Bronchial epithelial cell (primary cell): ENCODE measurements around the gene OR6V1. TPM values are rescaled to one million over a fixed set of nuclear protein-coding genes. Genes with fewer than 3 reads are reported as not detected.

Experiments
- DNase-seq: peaks from one replicate; pipeline ENCODE4 v3.0.0-alpha.2; 2010; ENCODE audit warnings: low read depth
- FAIRE-seq: peaks from 2 replicates; lab custom pipeline; 2011; peaks lifted over from hg19 to GRCh38; lab: Jason Lieb, UNC
- H3K27me3 ChIP-seq: 2 replicates; pipeline ENCODE4 v1.5.1; 2011; ENCODE audit warnings: low read length; ENCODE audit not compliant: control insufficient read depth, insufficient read depth
- H3K36me3 ChIP-seq: 2 replicates; pipeline ENCODE4 v1.5.1; 2011; ENCODE audit warnings: low read length; ENCODE audit not compliant: control insufficient read depth, insufficient read depth
- H3K4me3 ChIP-seq: 2 replicates; pipeline ENCODE4 v1.5.1; 2011; ENCODE audit warnings: mild to moderate bottlenecking, low read depth, low read length, control low read depth
- total RNA-seq: library from RNA; depleted of rRNA; stranded (reverse); fragments of >200 nt; gene quantifications from 2 replicates; pipeline ENCODE4 v1.2.1, GENCODE V29; 2014
- TF ChIP-seq, protein P1 (sequence below): IDR thresholded peaks from 2 replicates; pipeline ENCODE4 v1.5.1; 2011; ENCODE audit warnings: mild to moderate bottlenecking, moderate library complexity, low read length, control low read depth, inconsistent platforms; ENCODE audit not compliant: insufficient read depth, severe bottlenecking

Gene OR6V1
- total RNA-seq, 1 donor from 2014 or later = not detected

- TF ChIP-seq, protein P1, sequence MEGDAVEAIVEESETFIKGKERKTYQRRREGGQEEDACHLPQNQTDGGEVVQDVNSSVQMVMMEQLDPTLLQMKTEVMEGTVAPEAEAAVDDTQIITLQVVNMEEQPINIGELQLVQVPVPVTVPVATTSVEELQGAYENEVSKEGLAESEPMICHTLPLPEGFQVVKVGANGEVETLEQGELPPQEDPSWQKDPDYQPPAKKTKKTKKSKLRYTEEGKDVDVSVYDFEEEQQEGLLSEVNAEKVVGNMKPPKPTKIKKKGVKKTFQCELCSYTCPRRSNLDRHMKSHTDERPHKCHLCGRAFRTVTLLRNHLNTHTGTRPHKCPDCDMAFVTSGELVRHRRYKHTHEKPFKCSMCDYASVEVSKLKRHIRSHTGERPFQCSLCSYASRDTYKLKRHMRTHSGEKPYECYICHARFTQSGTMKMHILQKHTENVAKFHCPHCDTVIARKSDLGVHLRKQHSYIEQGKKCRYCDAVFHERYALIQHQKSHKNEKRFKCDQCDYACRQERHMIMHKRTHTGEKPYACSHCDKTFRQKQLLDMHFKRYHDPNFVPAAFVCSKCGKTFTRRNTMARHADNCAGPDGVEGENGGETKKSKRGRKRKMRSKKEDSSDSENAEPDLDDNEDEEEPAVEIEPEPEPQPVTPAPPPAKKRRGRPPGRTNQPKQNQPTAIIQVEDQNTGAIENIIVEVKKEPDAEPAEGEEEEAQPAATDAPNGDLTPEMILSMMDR = no peak
- no peak for FAIRE-seq
- Histone ChIP-seq H3K4me3 (no peak overlapping the region), H3K36me3 (no peaks in the 10 kb centered on the region), H3K27me3 (no peaks in the 10 kb centered on the region)
- no peak for DNase-seq
Observed at GRCh38 chr7:143050931-143051330, 1.2 kb upstream of the OR6V1 start.

GRCh38 chr7:143054621-143055020 is 2.5 kb downstream of the OR6V1 start:
- TF ChIP-seq, protein P1 = no peak
- no peaks in the 10 kb centered on the region for H3K27me3 ChIP-seq
- DNase-seq = no peak
- H3K4me3 ChIP-seq = no peak overlapping the region
- H3K36me3 ChIP-seq = no peaks in the 10 kb centered on the region
- FAIRE-seq = no peak

- TF ChIP-seq, protein P1 = no peak
- DNase-seq (no peak), FAIRE-seq (no peak)
- H3K36me3 ChIP-seq = no peaks in the 10 kb centered on the region
- H3K4me3 ChIP-seq = no peak overlapping the region
- H3K27me3 ChIP-seq = no peaks in the 10 kb centered on the region
Observed at GRCh38 chr7:143055754-143056153, 3.6 kb downstream of the OR6V1 start.

DNA sequence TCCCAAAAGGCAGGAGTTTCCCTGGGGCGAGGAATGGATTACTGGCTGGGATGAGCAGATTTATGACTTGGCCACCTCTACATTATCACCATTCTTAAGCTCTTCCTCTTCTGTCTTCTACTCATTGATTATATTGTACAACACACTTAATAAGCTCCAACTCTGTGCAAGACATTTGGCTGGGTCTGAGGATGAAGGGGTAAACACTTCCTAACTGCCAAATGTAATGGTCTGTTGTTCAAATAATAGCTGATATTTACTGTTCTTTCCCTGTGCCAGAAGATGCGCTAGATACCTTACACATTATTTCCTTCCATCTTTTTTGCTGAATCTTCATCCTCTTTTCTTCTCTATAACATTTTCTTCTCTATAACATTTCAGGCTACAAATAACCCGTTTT is 11.6 kb downstream of the OR6V1 start:
- Histone ChIP-seq H3K4me3 (no peak overlapping the region), H3K36me3 (no peaks in the 10 kb centered on the region), H3K27me3 (no peaks in the 10 kb centered on the region)
- DNase-seq = no peak
- no peak for FAIRE-seq
- TF ChIP-seq, protein P1 = no peak

DNA sequence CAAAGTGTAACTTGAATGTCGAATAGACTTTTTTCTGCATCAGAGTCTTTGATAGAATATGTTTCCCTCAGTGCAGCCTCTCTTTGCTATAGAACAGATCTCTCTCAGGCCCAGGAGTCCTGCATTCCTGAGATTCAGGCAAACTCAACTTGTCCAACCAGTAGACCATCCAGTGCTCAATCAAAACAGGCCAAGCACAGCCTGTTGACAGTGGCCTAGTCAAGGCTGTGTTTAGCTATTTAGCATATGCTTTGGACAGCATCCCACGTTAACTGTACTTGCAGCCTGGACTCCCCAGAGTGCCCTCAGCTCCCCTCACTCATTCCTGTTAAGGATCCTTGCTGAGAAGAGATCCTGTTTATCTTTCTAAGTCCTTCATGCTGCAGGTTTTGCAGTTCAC is 16.3 kb downstream of the OR6V1 start:
- TF ChIP-seq, protein P1 = no peak
- H3K36me3 ChIP-seq = no peaks in the 10 kb centered on the region
- DNase-seq (no peak), FAIRE-seq (no peak)
- no peaks in the 10 kb centered on the region for H3K27me3 ChIP-seq
- no peak overlapping the region for H3K4me3 ChIP-seq

- Histone ChIP-seq H3K36me3 (no peaks in the 10 kb centered on the region), H3K27me3 (no peaks in the 10 kb centered on the region), H3K4me3 (no peak overlapping the region)
- FAIRE-seq = no peak
- DNase-seq = no peak
- TF ChIP-seq, protein P1 = no peak
Observed at GRCh38 chr7:143069912-143070500, 17.9 kb downstream of the OR6V1 start.
